ENCODE data around the gene PCDHGB7. TPM values are rescaled to one million over a fixed set of nuclear protein-coding genes. Genes with fewer than 3 reads are reported as not detected.
A peak's percentile ranks its signal among the peaks of the same experiment; 100 is the strongest.
"Not testable (repeated sequence)": the region's sequence is repeated elsewhere in the genome, so short reads cannot be mapped to it uniquely, and the experiment has no call there.

Gene PCDHGB7
- total RNA-seq, 4 donors from 2014 or later, result 4.0 to 5.8 (median 4.3) TPM

DNA sequence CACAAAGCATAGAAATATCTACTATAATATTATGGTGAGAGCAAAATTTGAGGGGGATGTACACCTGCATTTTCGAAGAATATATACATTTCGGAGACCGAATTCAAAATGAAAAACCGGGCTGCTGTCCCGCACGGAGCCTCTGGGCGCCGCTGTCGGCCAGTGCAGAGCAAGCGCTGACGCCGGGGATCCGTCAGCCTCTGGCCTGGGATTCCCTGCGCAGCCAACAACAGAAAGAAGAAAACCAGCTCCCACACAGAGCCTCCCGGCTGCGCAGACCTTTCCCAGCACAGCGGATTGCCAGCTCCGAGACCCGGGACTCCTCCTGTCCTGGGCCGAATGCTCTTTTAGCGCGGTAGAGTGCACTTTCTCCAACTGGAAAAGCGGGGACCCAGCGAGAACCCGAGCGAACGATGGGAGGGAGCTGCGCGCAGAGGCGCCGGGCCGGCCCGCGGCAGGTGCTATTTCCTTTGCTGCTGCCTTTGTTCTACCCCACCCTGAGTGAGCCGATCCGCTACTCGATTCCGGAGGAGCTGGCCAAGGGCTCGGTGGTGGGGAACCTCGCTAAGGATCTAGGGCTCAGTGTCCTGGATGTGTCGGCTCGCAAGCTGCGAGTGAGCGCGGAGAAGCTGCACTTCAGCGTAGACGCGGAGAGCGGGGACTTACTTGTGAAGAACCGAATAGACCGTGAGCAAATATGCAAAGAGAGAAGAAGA lies 9.5 kb upstream of the PCDHGB7 start, which contains the start of gene PCDHGB6:
PCDHGB6 (plus strand) TSS at position 232 of the 716 bp plus-strand sequence; CDS start at position 414, 182 bp downstream.
- H3K36me3 ChIP-seq, DNase-seq, H3K27ac ChIP-seq, H3K4me1 ChIP-seq, H3K27me3 ChIP-seq: not testable (repeated sequence)
- TF ChIP-seq CTCF (IDR thresholded peaks at IDR 0.05), result peak in 4 of 6 experiments; percentile 25 to 53 (median 46)
- Histone ChIP-seq H3K9me3 (peaks cover 0 to 69% (median 13%) of the 10 kb centered on the region in 4 donors), H3K4me3 (peak within 1 kb of the TSS in 2 of 4 donors; percentile 30 to 37)

- Histone ChIP-seq H3K27me3 (no peaks in the 10 kb centered on the region), H3K4me1 (no peaks in the 10 kb centered on the region), H3K36me3 (no peaks in the 10 kb centered on the region), H3K9me3 (peaks cover 0 to 75% (median 13%) of the 10 kb centered on the region in 4 donors), H3K27ac (no peak overlapping the region), H3K4me3 (no peak overlapping the region)
- no peak for TF ChIP-seq CTCF (IDR thresholded peaks at IDR 0.05)
- TF ChIP-seq POLR2A (IDR thresholded peaks at IDR 0.05), result no peak
- no peak for DNase-seq
These were observed 7.7 kb upstream of the PCDHGB7 start for GRCh38 chr5:141409598-141410306.

DNA sequence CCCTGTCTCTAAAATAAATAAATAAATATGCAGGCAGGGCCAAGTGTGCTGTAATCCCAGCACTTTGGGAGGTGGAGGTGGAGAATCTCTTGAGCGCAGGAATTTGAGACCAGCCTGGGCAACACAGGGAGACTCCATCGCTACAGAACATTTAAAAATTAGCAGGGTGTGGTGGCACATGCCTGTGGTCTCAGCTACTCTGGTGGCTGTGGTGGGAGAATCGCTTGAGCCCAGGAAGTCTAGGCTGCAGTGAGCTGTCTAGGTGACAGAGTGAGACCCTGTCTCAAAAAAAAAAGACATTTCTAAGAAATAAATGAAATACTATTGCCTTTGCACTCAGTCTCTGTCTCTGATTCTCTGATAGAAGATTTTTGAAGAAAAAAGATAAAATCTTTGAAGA lies 5.9 kb upstream of the PCDHGB7 start:
- H3K27ac ChIP-seq, result no peak overlapping the region
- TF ChIP-seq POLR2A (IDR thresholded peaks at IDR 0.05) (no peak), CTCF (IDR thresholded peaks at IDR 0.05) (no peak)
- no peak overlapping the region for H3K4me3 ChIP-seq
- H3K27me3 ChIP-seq, result no peaks in the 10 kb centered on the region
- H3K36me3 ChIP-seq, result no peaks in the 10 kb centered on the region
- peaks cover 0 to 73% (median 16%) of the 10 kb centered on the region in 4 donors for H3K9me3 ChIP-seq
- no peak for DNase-seq
- H3K4me1 ChIP-seq, result no peaks in the 10 kb centered on the region

DNA sequence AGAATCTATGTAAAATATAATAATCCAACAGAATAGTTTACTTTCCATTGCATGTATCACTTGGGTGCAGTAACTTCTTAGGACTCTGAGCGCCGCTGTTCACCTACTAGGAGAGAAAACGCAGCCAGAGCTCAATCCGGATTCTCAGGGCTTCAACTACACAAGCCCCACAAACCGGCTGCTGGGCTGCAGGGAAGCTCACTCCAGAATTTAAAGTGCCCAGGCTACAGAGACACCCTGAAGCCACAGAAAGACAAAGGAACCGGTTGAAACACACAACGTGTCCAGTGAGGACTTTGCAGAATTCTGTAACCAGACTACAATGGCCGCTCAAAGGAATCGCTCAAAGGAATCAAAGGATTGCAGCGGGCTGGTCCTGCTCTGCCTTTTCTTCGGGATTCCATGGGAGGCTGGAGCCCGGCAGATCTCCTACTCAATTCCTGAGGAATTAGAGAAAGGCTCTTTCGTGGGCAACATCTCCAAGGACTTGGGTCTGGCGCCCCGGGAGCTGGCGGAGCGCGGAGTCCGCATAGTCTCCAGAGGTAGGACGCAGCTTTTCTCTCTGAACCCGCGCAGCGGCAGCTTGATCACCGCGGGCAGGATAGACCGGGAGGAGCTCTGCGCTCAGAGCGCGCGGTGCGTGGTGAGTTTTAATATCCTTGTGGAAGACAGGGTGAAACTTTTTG lies 4.5 kb upstream of the PCDHGB7 start, which contains the start of gene PCDHGA10:
PCDHGA10 (plus strand) TSS at position 134 of the 686 bp plus-strand sequence; CDS start at position 323, 189 bp downstream.
- H3K9me3 ChIP-seq, result peaks cover 0 to 76% (median 16%) of the 10 kb centered on the region in 4 donors
- peak within 1 kb of the TSS; percentile 24 to 45 (median 36) for H3K4me3 ChIP-seq
- H3K27me3 ChIP-seq, result no peaks in the 10 kb centered on the region
- DNase-seq, result peak in 2 of 3 donors; percentile 57 to 83
- no peak for TF ChIP-seq POLR2A (IDR thresholded peaks at IDR 0.05)
- peak in 4 of 6 experiments; percentile 53 to 64 (median 61) for TF ChIP-seq CTCF (IDR thresholded peaks at IDR 0.05)
- H3K27ac ChIP-seq, result no peak within 1 kb of the TSS
- no peaks in the 10 kb centered on the region for H3K36me3 ChIP-seq
- no peaks in the 10 kb centered on the region for H3K4me1 ChIP-seq

- Histone ChIP-seq H3K9me3 (peaks cover 0 to 76% (median 18%) of the 10 kb centered on the region in 4 donors), H3K36me3 (no peaks in the 10 kb centered on the region), H3K27ac (no peak overlapping the region), H3K4me3 (peak overlapping the region; percentile 24 to 45 (median 36)), H3K27me3 (no peaks in the 10 kb centered on the region), H3K4me1 (no peaks in the 10 kb centered on the region)
- no peak for DNase-seq
- TF ChIP-seq CTCF (IDR thresholded peaks at IDR 0.05), result no peak
- TF ChIP-seq POLR2A (IDR thresholded peaks at IDR 0.05), result no peak
These were observed 3.9 kb upstream of the PCDHGB7 start for GRCh38 chr5:141413540-141414069.

DNA sequence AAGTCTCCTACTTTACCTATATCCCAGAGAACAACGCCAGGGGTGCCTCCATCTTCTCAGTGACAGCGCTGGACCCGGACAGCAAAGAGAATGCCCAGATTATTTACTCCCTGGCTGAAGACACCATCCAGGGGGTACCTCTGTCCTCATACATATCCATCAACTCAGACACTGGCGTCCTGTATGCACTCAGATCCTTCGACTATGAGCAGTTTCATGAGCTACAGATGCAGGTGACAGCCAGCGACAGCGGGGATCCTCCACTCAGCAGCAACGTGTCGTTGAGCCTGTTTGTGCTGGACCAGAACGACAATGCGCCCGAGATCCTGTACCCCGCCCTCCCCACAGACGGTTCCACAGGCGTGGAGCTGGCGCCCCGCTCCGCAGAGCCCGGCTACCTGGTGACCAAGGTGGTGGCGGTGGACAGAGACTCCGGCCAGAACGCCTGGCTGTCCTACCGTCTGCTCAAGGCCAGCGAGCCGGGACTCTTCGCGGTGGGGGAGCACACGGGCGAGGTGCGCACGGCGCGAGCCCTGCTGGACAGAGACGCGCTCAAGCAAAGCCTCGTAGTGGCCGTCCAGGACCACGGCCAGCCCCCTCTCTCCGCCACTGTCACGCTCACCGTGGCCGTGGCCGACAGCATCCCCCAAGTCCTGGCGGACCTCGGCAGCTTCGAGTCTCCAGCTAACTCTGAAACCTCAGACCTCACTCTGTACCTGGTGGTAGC lies 2.8 kb upstream of the PCDHGB7 start:
- not testable (repeated sequence) for H3K36me3 ChIP-seq, DNase-seq, H3K27me3 ChIP-seq, H3K27ac ChIP-seq, H3K4me3 ChIP-seq, H3K4me1 ChIP-seq
- H3K9me3 ChIP-seq, result peaks cover 0 to 76% (median 19%) of the 10 kb centered on the region in 4 donors

GRCh38 chr5:141415275-141415618 lies 2.2 kb upstream of the PCDHGB7 start:
- H3K4me1 ChIP-seq, H3K27ac ChIP-seq, H3K36me3 ChIP-seq, DNase-seq, H3K4me3 ChIP-seq, H3K27me3 ChIP-seq: not testable (repeated sequence)
- H3K9me3 ChIP-seq, result peaks cover 0 to 76% (median 17%) of the 10 kb centered on the region in 4 donors
